Mesendoderm (in vitro differentiated cells): Measurements from ENCODE around the gene CLCN6.
"Not testable (repeated sequence)": the region's sequence is repeated elsewhere in the genome, so short reads cannot be mapped to it uniquely, and the experiment has no call there.

Experiments used
- DNase-seq: peaks from one replicate; pipeline ENCODE4 v3.0.0; 2013
- H2AK5ac ChIP-seq: 2 replicates; pipeline ENCODE4 v1.6.1; 2013; ENCODE audit warnings: low read length, inconsistent platforms
- H2BK120ac ChIP-seq: 2 replicates; pipeline ENCODE4 v1.6.1; 2013; ENCODE audit warnings: low read depth, mild to moderate bottlenecking, low read length, moderate library complexity, mixed read lengths
- H2BK15ac ChIP-seq: replicated peaks from 2 replicates; pipeline ENCODE4 v1.6.1; 2013; ENCODE audit warnings: low read depth, mild to moderate bottlenecking, moderate library complexity
- H2BK5ac ChIP-seq: 2 replicates; pipeline ENCODE4 v1.6.1; 2013; ENCODE audit warnings: low read length, inconsistent platforms
- H3K18ac ChIP-seq: 2 replicates; pipeline ENCODE4 v1.6.1; 2013; ENCODE audit warnings: mild to moderate bottlenecking, low read length, mixed read lengths
- H3K23ac ChIP-seq: one replicate; pipeline ENCODE4 v1.6.1; 2013; ENCODE audit warnings: low read length
- H3K27ac ChIP-seq: 2 replicates; pipeline ENCODE4 v1.5.1; 2013; ENCODE audit warnings: low read depth, mild to moderate bottlenecking, inconsistent platforms, low read length, moderate library complexity
- H3K27me3 ChIP-seq: 2 replicates; pipeline ENCODE4 v1.6.1; 2013; ENCODE audit warnings: low read length, control low read depth, mild to moderate bottlenecking, inconsistent platforms; ENCODE audit not compliant: insufficient read depth, poor library complexity
- H3K36me3 ChIP-seq: 2 replicates; pipeline ENCODE4 v1.6.1; 2013; ENCODE audit warnings: low read length, inconsistent platforms; ENCODE audit not compliant: control insufficient read depth, insufficient read depth
- H3K4ac ChIP-seq: one replicate; pipeline ENCODE4 v1.6.1; 2013; ENCODE audit warnings: low read depth, mild to moderate bottlenecking, low read length, moderate library complexity
- H3K4me1 ChIP-seq: 2 replicates; pipeline ENCODE4 v1.6.1; 2013; ENCODE audit warnings: low read depth, low read length, inconsistent platforms; ENCODE audit not compliant: control insufficient read depth
- H3K4me2 ChIP-seq: 2 replicates; pipeline ENCODE4 v1.6.1; 2013; ENCODE audit warnings: low read length
- H3K4me3 ChIP-seq: 2 replicates; pipeline ENCODE4 v1.5.1; 2013; ENCODE audit warnings: mild to moderate bottlenecking, low read length
- H3K56ac ChIP-seq: one replicate; pipeline ENCODE4 v1.6.1; 2013; ENCODE audit warnings: low read length
- H3K79me1 ChIP-seq: 2 replicates; pipeline ENCODE4 v1.6.1; 2013; ENCODE audit warnings: low read length, inconsistent platforms
- H3K79me2 ChIP-seq: 2 replicates; pipeline ENCODE4 v1.6.1; 2013; ENCODE audit warnings: mild to moderate bottlenecking, low read length; ENCODE audit not compliant: control insufficient read depth, insufficient read depth
- H3K9ac ChIP-seq: 2 replicates; pipeline ENCODE4 v1.6.1; 2013; ENCODE audit warnings: low read length, inconsistent platforms
- H4K5ac ChIP-seq: one replicate; pipeline ENCODE4 v1.6.1; 2013; ENCODE audit warnings: low read length
- H4K8ac ChIP-seq: one replicate; pipeline ENCODE4 v1.6.1; 2013; ENCODE audit warnings: low read depth, mild to moderate bottlenecking, control low read depth, low read length, moderate library complexity
- WGBS: extraction: QIAGEN DNeasy Blood & Tissue Kit; methylation state at CpG from one replicate; pipeline ENCODE4 v1.1.7; 2013; ENCODE audit warnings: low lambda C conversion rate, missing lambda C conversion rate; ENCODE audit not compliant: insufficient coverage; ENCODE audit errors: extremely low coverage; 5-methylcytosine and 5-hydroxymethylcytosine counted together

The CLCN6 gene

GRCh38 chr1:11800391-11800755 lies 5.6 kb upstream of the CLCN6 start:
- H2BK120ac ChIP-seq, result no peak overlapping the region
- no CpG with 5 or more reads among the region's 8 CpGs for WGBS
- H3K79me1 ChIP-seq, result peaks cover 9% of the 10 kb centered on the region
- no peak overlapping the region for H3K56ac ChIP-seq
- H3K4me1 ChIP-seq, result peaks cover 12% of the 10 kb centered on the region
- H3K27me3 ChIP-seq, result no peaks in the 10 kb centered on the region
- H3K4me3 ChIP-seq, result no peak overlapping the region
- H3K9ac ChIP-seq, result no peak overlapping the region
- no peak overlapping the region for H2AK5ac ChIP-seq
- H3K27ac ChIP-seq, result no peak overlapping the region
- H3K23ac ChIP-seq, result no peak overlapping the region
- H2BK15ac ChIP-seq, result no peak overlapping the region
- H3K79me2 ChIP-seq, result peaks cover 7% of the 10 kb centered on the region
- no peak overlapping the region for H3K4ac ChIP-seq
- H4K8ac ChIP-seq, result no peak overlapping the region
- no peak for DNase-seq
- no peak overlapping the region for H3K4me2 ChIP-seq
- H4K5ac ChIP-seq, result no peak overlapping the region
- H2BK5ac ChIP-seq, result no peak overlapping the region
- H3K18ac ChIP-seq, result no peak overlapping the region
- H3K36me3 ChIP-seq, result peaks cover 4% of the 10 kb centered on the region

GRCh38 chr1:11800756-11801433 lies 5.1 kb upstream of the CLCN6 start:
- H2BK5ac ChIP-seq, result no peak overlapping the region
- H3K4me3 ChIP-seq, result no peak overlapping the region
- no peak overlapping the region for H3K9ac ChIP-seq
- no peak overlapping the region for H4K8ac ChIP-seq
- no CpG with 5 or more reads among the region's 21 CpGs for WGBS
- no peak overlapping the region for H4K5ac ChIP-seq
- no peaks in the 10 kb centered on the region for H3K27me3 ChIP-seq
- peaks cover 12% of the 10 kb centered on the region for H3K4me1 ChIP-seq
- H2BK15ac ChIP-seq, result no peak overlapping the region
- no peak overlapping the region for H3K27ac ChIP-seq
- H2BK120ac ChIP-seq, result no peak overlapping the region
- H3K56ac ChIP-seq, result no peak overlapping the region
- peaks cover 9% of the 10 kb centered on the region for H3K79me1 ChIP-seq
- H3K23ac ChIP-seq, result no peak overlapping the region
- no peak overlapping the region for H3K4ac ChIP-seq
- H3K79me2 ChIP-seq, result peaks cover 7% of the 10 kb centered on the region
- no peak for DNase-seq
- no peak overlapping the region for H3K4me2 ChIP-seq
- no peak overlapping the region for H3K18ac ChIP-seq
- H2AK5ac ChIP-seq, result no peak overlapping the region
- H3K36me3 ChIP-seq, result peaks cover 4% of the 10 kb centered on the region

- no CpG with 5 or more reads among the region's 6 CpGs for WGBS
- Histone ChIP-seq H2BK120ac (no peak overlapping the region), H4K5ac (no peak overlapping the region), H3K79me2 (peaks cover 19% of the 10 kb centered on the region), H3K56ac (peak overlapping the region; percentile 91), H3K18ac (no peak overlapping the region), H3K4me1 (peaks cover 12% of the 10 kb centered on the region), H2BK15ac (no peak overlapping the region), H3K79me1 (peaks cover 12% of the 10 kb centered on the region), H4K8ac (no peak overlapping the region), H3K4me3 (no peak overlapping the region), H2BK5ac (no peak overlapping the region), H3K27me3 (no peaks in the 10 kb centered on the region), H3K27ac (no peak overlapping the region), H3K9ac (peak overlapping the region; percentile 68), H3K4ac (no peak overlapping the region), H3K4me2 (peak overlapping the region; percentile 99), H3K36me3 (peaks cover 4% of the 10 kb centered on the region), H2AK5ac (no peak overlapping the region), H3K23ac (no peak overlapping the region)
- peak; percentile 75 for DNase-seq
Observed at GRCh38 chr1:11802616-11802972, 3.4 kb upstream of the CLCN6 start.

GRCh38 chr1:11802973-11803885 lies 2.8 kb upstream of the CLCN6 start:
- H3K4me3 ChIP-seq, result peak overlapping the region; percentile 48
- H3K23ac ChIP-seq, result no peak overlapping the region
- DNase-seq, result peak; percentile 98
- WGBS, result no CpG with 5 or more reads among the region's 28 CpGs
- peaks cover 4% of the 10 kb centered on the region for H3K36me3 ChIP-seq
- H4K5ac ChIP-seq, result no peak overlapping the region
- no peak overlapping the region for H3K27ac ChIP-seq
- no peak overlapping the region for H2BK120ac ChIP-seq
- H3K4ac ChIP-seq, result no peak overlapping the region
- peak overlapping the region; percentile 69 for H2AK5ac ChIP-seq
- H3K79me2 ChIP-seq, result peaks cover 23% of the 10 kb centered on the region
- H2BK15ac ChIP-seq, result no peak overlapping the region
- H3K4me1 ChIP-seq, result peaks cover 12% of the 10 kb centered on the region
- H2BK5ac ChIP-seq, result peak overlapping the region; percentile 84
- peak overlapping the region; percentile 99 for H3K4me2 ChIP-seq
- peak overlapping the region; percentile 91 for H3K56ac ChIP-seq
- H4K8ac ChIP-seq, result no peak overlapping the region
- peaks cover 12% of the 10 kb centered on the region for H3K79me1 ChIP-seq
- H3K9ac ChIP-seq, result peak overlapping the region; percentile 68
- H3K27me3 ChIP-seq, result no peaks in the 10 kb centered on the region
- no peak overlapping the region for H3K18ac ChIP-seq

- Histone ChIP-seq H3K79me1 (peaks cover 13% of the 10 kb centered on the region), H3K4me2 (peak overlapping the region; percentile 70), H3K79me2 (peaks cover 25% of the 10 kb centered on the region), H3K4me1 (peaks cover 12% of the 10 kb centered on the region), H3K9ac (peak overlapping the region; percentile 64), H2BK5ac (peak overlapping the region; percentile 30), H3K56ac (peak overlapping the region; percentile 64), H2AK5ac (peak overlapping the region; percentile 69)
- not testable (repeated sequence) for H4K5ac ChIP-seq, H2BK15ac ChIP-seq, H3K18ac ChIP-seq, H4K8ac ChIP-seq, H3K36me3 ChIP-seq, H3K4me3 ChIP-seq, H3K4ac ChIP-seq, H3K27me3 ChIP-seq, H3K27ac ChIP-seq, DNase-seq, H2BK120ac ChIP-seq, H3K23ac ChIP-seq
- WGBS, result no CpG with 5 or more reads among the region's 9 CpGs
Observed at GRCh38 chr1:11803924-11804665, 1.9 kb upstream of the CLCN6 start.
